ENCODE results near the gene PPP4R4.

- no peak for TF ChIP-seq POLR2AphosphoS5 (IDR thresholded peaks at IDR 0.05; ENCODE audit: low read depth, low read length)
- no peak for TF ChIP-seq EZH2 (IDR thresholded peaks at IDR 0.05)
- TF ChIP-seq POLR2A (IDR thresholded peaks at IDR 0.05; ENCODE audit: borderline replicate concordance, extremely low read depth, insufficient read depth, insufficient read length): no peak
Measured at GRCh38 chr14:94139006-94139405, 35.1 kb upstream of the PPP4R4 start.
